Aorta (tissue), 5 donors: Measurements from ENCODE around the gene PDCD1. TPM values are rescaled to one million over a fixed set of nuclear protein-coding genes. Genes with fewer than 3 reads are reported as not detected.

ENCODE experiments used
- ATAC-seq: fragments of 200-7000 bp; cut with Tn5 transposase; one replicate; pipeline ENCODE4 v1.9.1; 2022; ENCODE audit warnings: moderate library complexity; ENCODE audit not compliant: low FRiP score
- DNase-seq, 2 donors: peaks; one replicate each; pipeline ENCODE4 v3.0.0-alpha.2; 2020
- H3K27ac ChIP-seq, 2 donors: one replicate each; pipeline ENCODE4 v1.5.1; 2013; ENCODE audit warnings: low read length in 2 of 2, mild to moderate bottlenecking in 2 of 2, moderate library complexity in 2 of 2, control low read depth in 1 of 2, inconsistent platforms in 1 of 2, low read depth in 1 of 2
- H3K27me3 ChIP-seq, 2 donors: one replicate each; pipeline ENCODE4 v1.6.1; 2013; ENCODE audit warnings: control low read depth in 1 of 2, low read length in 1 of 2, mild to moderate bottlenecking in 1 of 2, moderate library complexity in 1 of 2; ENCODE audit not compliant: insufficient read depth in 2 of 2, control insufficient read depth in 1 of 2
- H3K36me3 ChIP-seq, 2 donors: one replicate each; pipeline ENCODE4 v1.6.1; 2013; ENCODE audit warnings: control low read depth in 1 of 2, low read length in 1 of 2, mild to moderate bottlenecking in 1 of 2; ENCODE audit not compliant: insufficient read depth in 2 of 2, control insufficient read depth in 1 of 2
- H3K4me1 ChIP-seq, 2 donors: one replicate each; pipeline ENCODE4 v1.6.1; 2013; ENCODE audit warnings: low read length in 2 of 2, control low read depth in 1 of 2, mild to moderate bottlenecking in 1 of 2, moderate library complexity in 1 of 2; ENCODE audit not compliant: insufficient read depth in 2 of 2, control insufficient read depth in 1 of 2
- H3K4me3 ChIP-seq, 2 donors: one replicate each; pipeline ENCODE4 v1.5.1; 2013; ENCODE audit warnings: low read length in 2 of 2, control low read depth in 1 of 2, mild to moderate bottlenecking in 1 of 2
- H3K9me3 ChIP-seq: one replicate; pipeline ENCODE4 v1.6.1; 2013; ENCODE audit warnings: mild to moderate bottlenecking, low read length; ENCODE audit not compliant: control insufficient read depth
- WGBS, 2 donors: extraction: QIAGEN DNeasy Blood & Tissue Kit; methylation state at CpG; one replicate each; pipeline ENCODE4 v1.1.7; 2013; 5-methylcytosine and 5-hydroxymethylcytosine counted together
- intact Hi-C, 2 donors: fragments of 100-400 bp; cut with DNase I; formaldehyde crosslinking; loops; one replicate each; pipeline versions ENCODE4 v1.14.2 to v1.15.0; 2022
- polyA plus RNA-seq, 2 donors: library from polyadenylated mRNA; stranded (reverse); fragments of 200-250 nt; gene quantifications; one replicate each; pipeline ENCODE4 v1.2.3, GENCODE V29; 2013
- total RNA-seq, 2 donors: library from RNA; stranded (reverse); fragmentation: NEBNext Ultra II Directional; extraction: Animal tissue kit (Norgen Biotek cat#: 25700); gene quantifications; one replicate each; pipeline ENCODE4 v1.2.1, GENCODE V29; 2021
- donor health status: healthy with polysubstance abuse.
- donor health status: Bipolar disorder and iron deficiency.
- donor health status: DM: no; HTN: no; CAD: no.
- donor health status: DM: no; HTN: no; CAD: no.
- donor health status: DM: yes; HTN: yes; CAD: no.

The PDCD1 gene
- total and polyA plus RNA-seq, 4 donors = 0.39 to 0.75 TPM; not detected in 2

DNA sequence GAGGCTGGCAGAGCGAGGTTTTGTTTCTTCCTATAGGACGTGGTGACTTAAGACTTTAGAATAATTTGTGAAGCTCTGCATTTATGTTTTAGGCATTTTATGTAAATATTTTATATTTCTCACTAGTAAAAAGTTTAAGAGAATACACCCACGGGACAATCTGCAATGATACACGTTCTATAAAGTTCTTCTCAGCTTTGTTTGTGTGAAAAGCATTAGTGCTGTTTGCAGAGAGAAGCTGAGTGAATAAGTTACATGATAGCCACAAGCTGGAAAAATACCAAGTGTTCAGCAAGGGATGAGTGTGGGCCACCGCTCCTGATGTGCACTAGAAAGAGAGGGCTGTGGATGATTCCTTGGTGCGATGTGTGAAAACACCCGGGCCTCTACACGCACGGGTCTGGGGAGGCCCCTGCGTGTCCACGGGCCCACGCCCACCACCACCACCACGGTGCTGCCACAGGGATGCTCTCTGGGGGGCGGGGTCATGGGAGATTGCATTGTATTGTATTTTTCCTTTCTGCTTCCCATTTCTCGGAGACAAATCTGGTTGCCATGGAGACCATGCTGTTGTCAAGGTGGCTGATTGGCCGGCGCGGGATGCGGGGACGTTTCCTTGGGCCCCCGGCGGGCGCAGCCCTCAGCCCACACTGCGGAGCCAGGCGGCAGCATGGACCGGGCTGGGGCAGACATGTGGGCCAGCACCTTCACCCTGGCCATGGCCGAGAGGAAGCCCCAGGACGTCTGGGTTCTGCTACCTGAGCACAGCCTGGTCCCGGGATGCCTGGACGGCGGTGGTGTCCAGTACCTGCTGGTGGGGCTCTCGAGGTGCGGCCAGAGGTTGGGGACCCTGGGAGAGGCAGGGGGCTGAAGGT, 10.6 kb upstream of the PDCD1 start, which contains the start of gene RTP5:
RTP5 (plus strand) TSS at position 643 of the 875 bp plus-strand sequence; CDS start at position 671, 28 bp downstream.
- no peaks in the 10 kb centered on the region for H3K36me3 ChIP-seq
- peaks cover 0 to 3% of the 10 kb centered on the region in 2 donors for H3K27me3 ChIP-seq
- H3K4me3 ChIP-seq = no peak within 1 kb of the TSS
- WGBS, 2 donors = 77 to 79% methylated on average over 33 of the region's 33 CpGs
- ATAC-seq (no peak), DNase-seq (no peak)
- H3K27ac ChIP-seq = no peak within 1 kb of the TSS
- H3K9me3 ChIP-seq = no peaks in the 10 kb centered on the region
- intact Hi-C loops = no loop called here
- no peaks in the 10 kb centered on the region for H3K4me1 ChIP-seq

DNA sequence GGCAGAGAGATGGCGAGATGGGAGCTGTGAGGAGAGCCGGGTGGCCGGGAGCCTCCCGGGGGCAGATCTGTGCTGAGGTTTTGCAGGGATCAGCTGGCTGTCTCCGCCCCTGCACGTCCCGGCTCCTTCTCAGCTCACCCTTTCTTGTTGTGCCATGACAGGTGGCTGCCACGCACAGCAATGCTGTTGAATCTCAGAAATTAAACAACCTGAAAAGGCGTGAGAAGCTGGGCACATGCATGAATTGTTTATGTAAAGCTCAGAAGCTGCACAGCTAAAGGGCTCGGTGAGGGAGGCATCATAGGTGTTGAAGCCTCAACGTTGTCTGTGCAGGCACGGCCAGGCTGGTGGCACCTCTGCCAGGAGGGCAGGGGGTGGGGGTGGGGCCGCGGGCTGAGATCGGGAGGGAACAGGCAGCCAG, 10.0 kb upstream of the PDCD1 start:
- intact Hi-C loops = no loop called here
- no peak for ATAC-seq
- no peaks in the 10 kb centered on the region for H3K9me3 ChIP-seq
- H3K27ac ChIP-seq = no peak overlapping the region
- 36 to 39% methylated on average over 15 of the region's 15 CpGs for WGBS, 2 donors
- no peaks in the 10 kb centered on the region for H3K36me3 ChIP-seq
- peaks cover 0 to 5% of the 10 kb centered on the region in 2 donors for H3K27me3 ChIP-seq
- no peak overlapping the region for H3K4me3 ChIP-seq
- no peak for DNase-seq
- H3K4me1 ChIP-seq = no peaks in the 10 kb centered on the region

DNA sequence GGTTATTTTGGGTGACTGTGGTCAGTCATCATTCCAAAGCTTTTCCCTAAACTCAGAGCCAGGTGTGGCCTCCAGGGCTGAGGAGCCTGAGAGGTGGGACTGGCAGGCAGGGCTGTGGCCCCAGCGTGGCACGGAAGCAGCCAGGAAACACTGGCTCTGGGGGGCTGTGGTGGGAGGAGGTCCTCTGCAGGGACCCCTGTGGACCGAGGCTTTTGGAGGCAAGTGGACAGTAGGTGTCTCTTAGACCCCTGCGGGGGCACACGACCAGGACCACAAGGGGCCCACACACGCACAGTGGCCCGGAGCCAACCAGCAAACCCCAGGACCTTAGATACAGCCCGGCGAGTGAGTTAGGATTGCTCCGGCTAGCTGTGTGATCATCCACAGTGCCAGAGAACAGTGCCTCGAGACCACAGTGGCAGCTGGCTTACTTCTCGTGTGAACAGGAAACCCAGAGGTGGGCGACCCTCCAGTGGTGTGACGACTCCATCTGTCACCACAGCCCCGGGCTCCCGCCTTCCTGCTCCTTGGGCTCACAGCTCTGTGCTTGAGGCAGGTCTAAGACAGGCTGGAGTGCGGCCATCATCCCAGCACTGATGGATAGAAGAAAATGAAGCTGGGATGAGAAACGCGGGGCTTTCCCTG, 9.2 kb upstream of the PDCD1 start:
- H3K27ac ChIP-seq = no peak overlapping the region
- no peak overlapping the region for H3K4me3 ChIP-seq
- no peak for DNase-seq
- 49 to 51% methylated on average over 19 of the region's 19 CpGs for WGBS, 2 donors
- no peak for ATAC-seq
- H3K27me3 ChIP-seq = peaks cover 0 to 5% of the 10 kb centered on the region in 2 donors
- intact Hi-C loops = no loop called here
- no peaks in the 10 kb centered on the region for H3K9me3 ChIP-seq
- H3K4me1 ChIP-seq = no peaks in the 10 kb centered on the region
- H3K36me3 ChIP-seq = no peaks in the 10 kb centered on the region

DNA sequence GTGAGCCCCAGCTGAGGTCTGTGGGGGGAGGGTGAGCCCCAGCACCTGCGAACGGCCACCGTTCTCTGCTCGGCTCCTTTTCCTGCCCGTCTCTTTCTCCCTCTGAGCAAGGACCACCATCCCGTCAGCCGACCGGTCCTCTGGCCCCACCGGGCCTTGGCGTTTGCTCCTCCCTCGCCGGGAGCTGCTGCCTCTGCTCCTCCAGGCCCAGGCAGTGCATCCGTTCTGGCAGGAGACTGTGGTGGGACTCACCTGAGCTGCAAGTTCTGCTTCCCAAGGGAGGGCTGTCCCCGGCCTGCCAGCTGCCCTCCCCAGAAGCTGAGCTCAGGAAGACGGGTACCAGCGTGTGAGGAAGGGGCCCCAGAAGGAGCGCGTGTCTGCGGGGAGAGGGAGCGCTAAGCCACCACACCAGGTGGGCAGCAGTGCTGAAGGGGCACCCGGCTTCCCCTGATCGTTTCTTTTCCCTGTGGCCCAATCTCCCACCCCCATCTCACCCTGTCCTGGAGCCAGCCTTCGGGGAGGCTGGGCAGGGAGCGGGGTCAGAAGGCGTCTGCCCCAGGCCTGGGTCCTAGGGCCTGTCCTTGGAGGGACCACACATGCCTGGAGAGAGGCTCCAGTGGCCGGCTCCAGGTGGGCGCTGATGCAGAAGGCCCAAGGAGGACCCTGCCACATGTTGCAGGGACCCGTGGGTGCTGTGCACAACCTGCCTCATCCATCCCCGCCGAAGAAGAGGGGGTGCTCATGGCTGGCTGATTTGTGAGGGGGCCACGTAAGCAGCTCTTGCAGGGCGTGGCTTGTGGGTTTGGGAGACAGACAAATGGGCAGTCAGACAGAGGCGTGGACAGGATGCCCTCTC, 8.3 kb upstream of the PDCD1 start:
- Histone ChIP-seq H3K27me3 (peaks cover 0 to 5% of the 10 kb centered on the region in 2 donors), H3K27ac (no peak overlapping the region), H3K36me3 (no peaks in the 10 kb centered on the region), H3K4me1 (no peaks in the 10 kb centered on the region), H3K9me3 (no peaks in the 10 kb centered on the region), H3K4me3 (no peak overlapping the region)
- intact Hi-C loops = no loop called here
- 47 to 52% methylated on average over 29 to 33 of the region's 33 CpGs for WGBS, 2 donors
- ATAC-seq (no peak), DNase-seq (no peak)

DNA sequence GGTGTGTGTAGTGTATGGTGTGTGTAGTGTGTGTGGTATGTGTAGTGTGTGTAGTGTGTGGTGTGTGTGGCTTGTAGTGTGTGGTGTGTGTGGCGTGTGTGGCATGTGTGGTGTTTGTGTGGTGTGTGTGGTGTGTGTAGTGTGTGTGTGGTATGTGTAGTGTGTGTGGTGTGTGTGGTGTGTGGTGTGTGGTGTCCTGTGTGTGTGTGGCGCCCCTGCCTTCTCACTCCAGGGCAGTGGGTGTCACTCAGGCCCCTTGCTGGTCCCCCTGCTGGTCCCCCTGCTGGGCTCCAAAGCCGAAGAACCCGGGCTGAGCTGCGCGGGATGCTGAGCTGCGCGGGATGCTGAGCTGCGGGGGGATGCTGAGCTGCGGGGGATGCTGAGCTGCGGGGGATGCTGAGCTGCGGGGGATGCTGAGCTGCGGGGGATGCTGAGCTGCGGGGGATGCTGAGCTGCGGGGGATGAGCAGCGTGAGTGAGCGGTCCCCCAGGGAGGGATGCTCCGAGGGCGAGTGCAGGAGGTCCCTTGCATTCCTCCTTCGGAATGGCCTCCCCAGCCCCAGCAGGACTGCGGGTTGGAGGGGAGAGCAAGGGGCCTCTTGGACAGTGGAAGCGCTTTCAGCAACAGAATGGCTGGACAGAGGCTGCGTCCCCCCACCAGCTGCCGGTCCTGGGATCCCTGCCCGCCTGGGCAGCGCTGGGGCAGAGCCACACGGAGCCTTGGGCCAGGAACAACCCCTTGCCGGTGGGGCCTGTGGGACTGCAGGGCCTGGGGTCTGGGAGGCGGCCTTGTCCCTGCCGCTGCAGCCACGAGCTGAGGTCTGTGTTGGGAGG, 7.5 kb upstream of the PDCD1 start:
- no peak for DNase-seq
- no peaks in the 10 kb centered on the region for H3K36me3 ChIP-seq
- no peaks in the 10 kb centered on the region for H3K4me1 ChIP-seq
- no peak for ATAC-seq
- H3K27me3 ChIP-seq = peaks cover 0 to 5% of the 10 kb centered on the region in 2 donors
- intact Hi-C loops = no loop called here
- WGBS, 2 donors = 3 to 8% methylated on average over 30 to 31 of the region's 31 CpGs
- no peak overlapping the region for H3K27ac ChIP-seq
- H3K4me3 ChIP-seq = no peak overlapping the region
- H3K9me3 ChIP-seq = no peaks in the 10 kb centered on the region

DNA sequence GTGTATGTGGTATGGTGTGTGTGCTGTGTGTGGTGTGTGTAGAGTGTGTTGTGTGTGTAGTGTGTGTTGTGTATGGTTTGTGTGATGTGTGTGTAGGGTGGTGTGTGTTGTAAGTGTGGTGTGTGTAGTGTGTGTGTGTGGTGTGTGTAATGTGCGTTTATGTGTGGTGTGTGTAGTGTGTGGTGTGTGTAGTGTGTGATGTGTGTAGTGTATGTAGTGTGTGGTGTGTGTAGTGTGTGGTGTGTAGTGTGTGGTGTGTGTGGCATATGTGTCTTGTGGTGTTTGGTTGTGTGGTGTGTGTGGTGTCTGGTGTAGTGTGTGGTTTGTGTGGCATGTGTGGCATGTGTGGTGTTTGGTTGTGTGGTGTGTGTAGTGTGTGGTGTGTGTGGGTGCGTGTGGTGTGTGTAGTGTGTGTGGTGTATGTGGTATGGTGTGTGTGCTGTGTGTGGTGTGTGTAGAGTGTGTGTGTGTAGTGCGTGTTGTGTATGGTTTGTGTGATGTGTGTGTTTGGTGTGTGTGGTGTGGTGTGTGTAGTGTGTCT, 6.8 kb upstream of the PDCD1 start:
- Histone ChIP-seq H3K9me3 (no peaks in the 10 kb centered on the region), H3K36me3 (no peaks in the 10 kb centered on the region), H3K27ac (no peak overlapping the region), H3K4me1 (no peaks in the 10 kb centered on the region), H3K27me3 (peaks cover 0 to 5% of the 10 kb centered on the region in 2 donors), H3K4me3 (no peak overlapping the region)
- 90 to 92% methylated on average over 3 of the region's 3 CpGs for WGBS, 2 donors
- DNase-seq (no peak), ATAC-seq (no peak)
- intact Hi-C loops = no loop called here

DNA sequence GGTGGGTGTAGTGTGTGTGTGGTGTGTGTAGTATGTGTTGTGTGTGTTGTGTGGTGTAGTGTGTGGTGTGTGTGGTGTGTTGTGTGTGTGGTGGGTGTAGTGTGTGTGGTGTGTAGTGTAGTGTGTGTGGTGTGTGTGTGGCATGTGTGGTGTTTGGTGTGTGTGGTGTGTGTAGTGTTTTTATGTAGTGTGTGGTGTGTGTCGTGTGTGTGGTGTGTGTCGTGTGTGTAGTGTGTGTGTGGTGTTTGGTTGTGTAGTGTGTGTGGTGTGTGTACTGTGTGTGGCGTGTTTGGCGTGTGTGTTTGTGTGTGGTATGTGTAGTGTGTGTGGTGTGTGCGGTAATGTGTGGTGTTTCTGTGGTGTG, 6.1 kb upstream of the PDCD1 start:
- H3K27me3 ChIP-seq = peaks cover 0 to 5% of the 10 kb centered on the region in 2 donors
- no peak overlapping the region for H3K27ac ChIP-seq
- no peaks in the 10 kb centered on the region for H3K9me3 ChIP-seq
- WGBS, 2 donors = 95% methylated on average over 5 of the region's 5 CpGs
- intact Hi-C loops = no loop called here
- DNase-seq = no peak
- no peak overlapping the region for H3K4me3 ChIP-seq
- no peaks in the 10 kb centered on the region for H3K4me1 ChIP-seq
- H3K36me3 ChIP-seq = no peaks in the 10 kb centered on the region
- no peak for ATAC-seq
